ENCODE results near the gene PDE10A.

The PDE10A gene

GRCh38 chr6:165426892-165427291, 236.1 kb downstream of the PDE10A start:
- H3K27me3 ChIP-seq (ENCODE audit: insufficient read depth, low read length): no peaks in the 10 kb centered on the region
- no peak overlapping the region for H3K4me3 ChIP-seq (ENCODE audit: low read length)
- H3K9ac ChIP-seq (ENCODE audit: low read depth, low read length): no peak overlapping the region
- 97% methylated on average over 2 of the region's 2 CpGs for WGBS
- H3K36me3 ChIP-seq (ENCODE audit: insufficient read depth, low read length): no peaks in the 10 kb centered on the region
- no peaks in the 10 kb centered on the region for H3K9me3 ChIP-seq (ENCODE audit: insufficient read depth, low read depth, low read length)
- no peak overlapping the region for H3K27ac ChIP-seq (ENCODE audit: low read depth, low read length)
- H3K4me1 ChIP-seq (ENCODE audit: insufficient read depth, low read length): peaks cover under 1% of the 10 kb centered on the region; the same call in 1 of the 2 replicates

GRCh38 chr6:165422192-165422591, 240.8 kb downstream of the PDE10A start:
- H3K9me3 ChIP-seq (ENCODE audit: insufficient read depth, low read depth, low read length): no peaks in the 10 kb centered on the region
- no peaks in the 10 kb centered on the region for H3K36me3 ChIP-seq (ENCODE audit: insufficient read depth, low read length)
- no peak overlapping the region for H3K27ac ChIP-seq (ENCODE audit: low read depth, low read length)
- no peaks in the 10 kb centered on the region for H3K4me1 ChIP-seq (ENCODE audit: insufficient read depth, low read length)
- 96% methylated on average over 11 of the region's 11 CpGs for WGBS
- no peak overlapping the region for H3K9ac ChIP-seq (ENCODE audit: low read depth, low read length)
- no peaks in the 10 kb centered on the region for H3K27me3 ChIP-seq (ENCODE audit: insufficient read depth, low read length)
- no peak overlapping the region for H3K4me3 ChIP-seq (ENCODE audit: low read length)

GRCh38 chr6:165417278-165417865, 245.7 kb downstream of the PDE10A start:
- Histone ChIP-seq H3K4me3 (ENCODE audit: low read length) (no peak overlapping the region), H3K27ac (ENCODE audit: low read depth, low read length) (no peak overlapping the region), H3K27me3 (ENCODE audit: insufficient read depth, low read length) (no peaks in the 10 kb centered on the region), H3K36me3 (ENCODE audit: insufficient read depth, low read length) (no peaks in the 10 kb centered on the region), H3K4me1 (ENCODE audit: insufficient read depth, low read length) (no peaks in the 10 kb centered on the region), H3K9ac (ENCODE audit: low read depth, low read length) (no peak overlapping the region), H3K9me3 (ENCODE audit: insufficient read depth, low read depth, low read length) (no peaks in the 10 kb centered on the region)
- WGBS: 93% methylated on average over 6 of the region's 6 CpGs

- no peaks in the 10 kb centered on the region for H3K27me3 ChIP-seq (ENCODE audit: insufficient read depth, low read length)
- H3K9me3 ChIP-seq (ENCODE audit: insufficient read depth, low read depth, low read length): no peaks in the 10 kb centered on the region
- no peaks in the 10 kb centered on the region for H3K4me1 ChIP-seq (ENCODE audit: insufficient read depth, low read length)
- no peak overlapping the region for H3K27ac ChIP-seq (ENCODE audit: low read depth, low read length)
- no peak overlapping the region for H3K9ac ChIP-seq (ENCODE audit: low read depth, low read length)
- 43% methylated on average over 2 of the region's 2 CpGs for WGBS
- no peak overlapping the region for H3K4me3 ChIP-seq (ENCODE audit: low read length)
- H3K36me3 ChIP-seq (ENCODE audit: insufficient read depth, low read length): no peaks in the 10 kb centered on the region
Observed at GRCh38 chr6:165404697-165405096, 258.3 kb downstream of the PDE10A start.

- Histone ChIP-seq H3K4me1 (ENCODE audit: insufficient read depth, low read length) (no peaks in the 10 kb centered on the region), H3K27ac (ENCODE audit: low read depth, low read length) (no peak overlapping the region), H3K36me3 (ENCODE audit: insufficient read depth, low read length) (no peaks in the 10 kb centered on the region), H3K4me3 (ENCODE audit: low read length) (no peak overlapping the region), H3K9me3 (ENCODE audit: insufficient read depth, low read depth, low read length) (no peaks in the 10 kb centered on the region), H3K9ac (ENCODE audit: low read depth, low read length) (no peak overlapping the region), H3K27me3 (ENCODE audit: insufficient read depth, low read length) (no peaks in the 10 kb centered on the region)
- WGBS: 82% methylated on average over 1 of the region's 2 CpGs
Observed at GRCh38 chr6:165404296-165404695, 258.7 kb downstream of the PDE10A start.

GRCh38 chr6:165403006-165403595, 259.9 kb downstream of the PDE10A start:
- Histone ChIP-seq H3K9me3 (ENCODE audit: insufficient read depth, low read depth, low read length) (no peaks in the 10 kb centered on the region), H3K4me1 (ENCODE audit: insufficient read depth, low read length) (no peaks in the 10 kb centered on the region), H3K27me3 (ENCODE audit: insufficient read depth, low read length) (no peaks in the 10 kb centered on the region), H3K9ac (ENCODE audit: low read depth, low read length) (no peak overlapping the region), H3K36me3 (ENCODE audit: insufficient read depth, low read length) (no peaks in the 10 kb centered on the region), H3K4me3 (ENCODE audit: low read length) (no peak overlapping the region), H3K27ac (ENCODE audit: low read depth, low read length) (no peak overlapping the region)
- WGBS: 95% methylated on average over 7 of the region's 7 CpGs

- no peaks in the 10 kb centered on the region for H3K36me3 ChIP-seq (ENCODE audit: insufficient read depth, low read length)
- H3K9ac ChIP-seq (ENCODE audit: low read depth, low read length): no peak overlapping the region
- no peak overlapping the region for H3K4me3 ChIP-seq (ENCODE audit: low read length)
- H3K27me3 ChIP-seq (ENCODE audit: insufficient read depth, low read length): no peaks in the 10 kb centered on the region
- 95% methylated on average over 1 of the region's 2 CpGs for WGBS
- no peaks in the 10 kb centered on the region for H3K9me3 ChIP-seq (ENCODE audit: insufficient read depth, low read depth, low read length)
- H3K4me1 ChIP-seq (ENCODE audit: insufficient read depth, low read length): no peaks in the 10 kb centered on the region
- no peak overlapping the region for H3K27ac ChIP-seq (ENCODE audit: low read depth, low read length)
Observed at GRCh38 chr6:165401092-165401491, 261.9 kb downstream of the PDE10A start.

- Histone ChIP-seq H3K27me3 (ENCODE audit: insufficient read depth, low read length) (no peaks in the 10 kb centered on the region), H3K27ac (ENCODE audit: low read depth, low read length) (no peak overlapping the region), H3K36me3 (ENCODE audit: insufficient read depth, low read length) (no peaks in the 10 kb centered on the region), H3K9ac (ENCODE audit: low read depth, low read length) (no peak overlapping the region), H3K4me1 (ENCODE audit: insufficient read depth, low read length) (no peaks in the 10 kb centered on the region), H3K9me3 (ENCODE audit: insufficient read depth, low read depth, low read length) (no peaks in the 10 kb centered on the region), H3K4me3 (ENCODE audit: low read length) (no peak overlapping the region)
- 89% methylated on average over 6 of the region's 6 CpGs for whole genome bisulfite sequencing
Observed at GRCh38 chr6:165390475-165390874, 272.6 kb downstream of the PDE10A start.

- no peaks in the 10 kb centered on the region for H3K9me3 ChIP-seq (ENCODE audit: insufficient read depth, low read depth, low read length)
- H3K4me3 ChIP-seq (ENCODE audit: low read length): no peak overlapping the region
- 72% methylated on average over 3 of the region's 3 CpGs for WGBS
- no peak overlapping the region for H3K27ac ChIP-seq (ENCODE audit: low read depth, low read length)
- no peaks in the 10 kb centered on the region for H3K36me3 ChIP-seq (ENCODE audit: insufficient read depth, low read length)
- H3K27me3 ChIP-seq (ENCODE audit: insufficient read depth, low read length): no peaks in the 10 kb centered on the region
- no peaks in the 10 kb centered on the region for H3K4me1 ChIP-seq (ENCODE audit: insufficient read depth, low read length)
- H3K9ac ChIP-seq (ENCODE audit: low read depth, low read length): no peak overlapping the region
Observed at GRCh38 chr6:165389534-165389933, 273.5 kb downstream of the PDE10A start.

GRCh38 chr6:165383323-165383722, 279.7 kb downstream of the PDE10A start:
- no peak overlapping the region for H3K9ac ChIP-seq (ENCODE audit: low read depth, low read length)
- H3K4me1 ChIP-seq (ENCODE audit: insufficient read depth, low read length): no peaks in the 10 kb centered on the region
- no peak overlapping the region for H3K4me3 ChIP-seq (ENCODE audit: low read length)
- H3K27ac ChIP-seq (ENCODE audit: low read depth, low read length): no peak overlapping the region
- H3K9me3 ChIP-seq (ENCODE audit: insufficient read depth, low read depth, low read length): no peaks in the 10 kb centered on the region
- no peaks in the 10 kb centered on the region for H3K27me3 ChIP-seq (ENCODE audit: insufficient read depth, low read length)
- H3K36me3 ChIP-seq (ENCODE audit: insufficient read depth, low read length): no peaks in the 10 kb centered on the region
- WGBS: 92% methylated on average over 3 of the region's 3 CpGs

- no peak overlapping the region for H3K27ac ChIP-seq (ENCODE audit: low read depth, low read length)
- WGBS: 92% methylated on average over 1 of the region's 1 CpG
Observed at GRCh38 chr6:165376100-165376499, 286.9 kb downstream of the PDE10A start.

GRCh38 chr6:165365371-165365770, 297.7 kb downstream of the PDE10A start:
- H3K9me3 ChIP-seq (ENCODE audit: insufficient read depth, low read depth, low read length): no peaks in the 10 kb centered on the region
- H3K27ac ChIP-seq (ENCODE audit: low read depth, low read length): no peak overlapping the region
- no peak overlapping the region for H3K9ac ChIP-seq (ENCODE audit: low read depth, low read length)
- H3K4me3 ChIP-seq (ENCODE audit: low read length): no peak overlapping the region
- H3K4me1 ChIP-seq (ENCODE audit: insufficient read depth, low read length): no peaks in the 10 kb centered on the region
- H3K36me3 ChIP-seq (ENCODE audit: insufficient read depth, low read length): no peaks in the 10 kb centered on the region
- no peaks in the 10 kb centered on the region for H3K27me3 ChIP-seq (ENCODE audit: insufficient read depth, low read length)
- WGBS: 100% methylated on average over 1 of the region's 1 CpG

More at GRCh38 chr6:165376100-165376499, 286.9 kb downstream of the PDE10A start:
- Histone ChIP-seq H3K9me3 (ENCODE audit: insufficient read depth, low read depth, low read length) (no peaks in the 10 kb centered on the region), H3K4me3 (ENCODE audit: low read length) (no peak overlapping the region), H3K4me1 (ENCODE audit: insufficient read depth, low read length) (no peaks in the 10 kb centered on the region), H3K36me3 (ENCODE audit: insufficient read depth, low read length) (no peaks in the 10 kb centered on the region), H3K9ac (ENCODE audit: low read depth, low read length) (no peak overlapping the region), H3K27me3 (ENCODE audit: insufficient read depth, low read length) (no peaks in the 10 kb centered on the region)
